HL-60 (cell line): ENCODE results near the gene ZMYND8.
A peak's percentile ranks its signal among the peaks of the same experiment; 100 is the strongest.

Experiments used
- DNase-seq, 2 experiments: peaks; one replicate each; pipeline ENCODE4 v3.0.0-alpha.2; 2010 to 2020; ENCODE audit warnings: low read depth in 1 of 2, low spot score in 1 of 2
- H3K27ac ChIP-seq: fragments of 250-450 bp; sonication (Bioruptor Pico); replicated peaks from 2 replicates; pipeline ENCODE4 v1.5.1; 2020; ENCODE audit warnings: mild to moderate bottlenecking, moderate library complexity
- H3K27me3 ChIP-seq: fragments of 250-450 bp; sonication (Bioruptor Pico); 2 replicates; pipeline ENCODE4 v1.5.1; 2021; ENCODE audit warnings: mild to moderate bottlenecking, moderate library complexity; ENCODE audit not compliant: insufficient read depth, poor library complexity, severe bottlenecking
- H3K4me3 ChIP-seq: replicated peaks from 2 replicates; pipeline ENCODE4 v1.5.1; 2011; ENCODE audit warnings: mild to moderate bottlenecking, control low read depth, low read length; ENCODE audit not compliant: insufficient read depth
- CTCF ChIP-seq: IDR thresholded peaks from one replicate; pipeline ENCODE4 v1.5.1; 2011; ENCODE audit warnings: low read length, control low read depth, inconsistent platforms; ENCODE audit not compliant: insufficient read depth
- GABPA ChIP-seq: IDR thresholded peaks from 2 replicates; pipeline ENCODE4 v1.6.1; 2012; ENCODE audit warnings: low read depth
- POLR2AphosphoS5 ChIP-seq: IDR thresholded peaks from 2 replicates; pipeline ENCODE4 v1.6.1; 2012; ENCODE audit warnings: low read depth
- SPI1 ChIP-seq: IDR thresholded peaks from 2 replicates; pipeline ENCODE4 v1.6.1; 2012; ENCODE audit warnings: low read depth, mild to moderate bottlenecking, borderline replicate concordance
- TF ChIP-seq, protein P1 (sequence below): IDR thresholded peaks from 2 replicates; pipeline ENCODE4 v1.6.1; 2012; ENCODE audit warnings: low read depth; ENCODE audit not compliant: insufficient replicate concordance

Gene ZMYND8

GRCh38 chr20:47352332-47353238 is 3.9 kb downstream of the ZMYND8 start:
- peak overlapping the region; percentile 32 for H3K4me3 ChIP-seq
- TF ChIP-seq SPI1 (no peak), GABPA (no peak), CTCF (no peak), POLR2AphosphoS5 (no peak)
- TF ChIP-seq, protein P1, sequence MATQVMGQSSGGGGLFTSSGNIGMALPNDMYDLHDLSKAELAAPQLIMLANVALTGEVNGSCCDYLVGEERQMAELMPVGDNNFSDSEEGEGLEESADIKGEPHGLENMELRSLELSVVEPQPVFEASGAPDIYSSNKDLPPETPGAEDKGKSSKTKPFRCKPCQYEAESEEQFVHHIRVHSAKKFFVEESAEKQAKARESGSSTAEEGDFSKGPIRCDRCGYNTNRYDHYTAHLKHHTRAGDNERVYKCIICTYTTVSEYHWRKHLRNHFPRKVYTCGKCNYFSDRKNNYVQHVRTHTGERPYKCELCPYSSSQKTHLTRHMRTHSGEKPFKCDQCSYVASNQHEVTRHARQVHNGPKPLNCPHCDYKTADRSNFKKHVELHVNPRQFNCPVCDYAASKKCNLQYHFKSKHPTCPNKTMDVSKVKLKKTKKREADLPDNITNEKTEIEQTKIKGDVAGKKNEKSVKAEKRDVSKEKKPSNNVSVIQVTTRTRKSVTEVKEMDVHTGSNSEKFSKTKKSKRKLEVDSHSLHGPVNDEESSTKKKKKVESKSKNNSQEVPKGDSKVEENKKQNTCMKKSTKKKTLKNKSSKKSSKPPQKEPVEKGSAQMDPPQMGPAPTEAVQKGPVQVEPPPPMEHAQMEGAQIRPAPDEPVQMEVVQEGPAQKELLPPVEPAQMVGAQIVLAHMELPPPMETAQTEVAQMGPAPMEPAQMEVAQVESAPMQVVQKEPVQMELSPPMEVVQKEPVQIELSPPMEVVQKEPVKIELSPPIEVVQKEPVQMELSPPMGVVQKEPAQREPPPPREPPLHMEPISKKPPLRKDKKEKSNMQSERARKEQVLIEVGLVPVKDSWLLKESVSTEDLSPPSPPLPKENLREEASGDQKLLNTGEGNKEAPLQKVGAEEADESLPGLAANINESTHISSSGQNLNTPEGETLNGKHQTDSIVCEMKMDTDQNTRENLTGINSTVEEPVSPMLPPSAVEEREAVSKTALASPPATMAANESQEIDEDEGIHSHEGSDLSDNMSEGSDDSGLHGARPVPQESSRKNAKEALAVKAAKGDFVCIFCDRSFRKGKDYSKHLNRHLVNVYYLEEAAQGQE: no peak
- no peak for DNase-seq
- no peaks in the 10 kb centered on the region for H3K27me3 ChIP-seq
- H3K27ac ChIP-seq: peak overlapping the region; percentile 100

DNA sequence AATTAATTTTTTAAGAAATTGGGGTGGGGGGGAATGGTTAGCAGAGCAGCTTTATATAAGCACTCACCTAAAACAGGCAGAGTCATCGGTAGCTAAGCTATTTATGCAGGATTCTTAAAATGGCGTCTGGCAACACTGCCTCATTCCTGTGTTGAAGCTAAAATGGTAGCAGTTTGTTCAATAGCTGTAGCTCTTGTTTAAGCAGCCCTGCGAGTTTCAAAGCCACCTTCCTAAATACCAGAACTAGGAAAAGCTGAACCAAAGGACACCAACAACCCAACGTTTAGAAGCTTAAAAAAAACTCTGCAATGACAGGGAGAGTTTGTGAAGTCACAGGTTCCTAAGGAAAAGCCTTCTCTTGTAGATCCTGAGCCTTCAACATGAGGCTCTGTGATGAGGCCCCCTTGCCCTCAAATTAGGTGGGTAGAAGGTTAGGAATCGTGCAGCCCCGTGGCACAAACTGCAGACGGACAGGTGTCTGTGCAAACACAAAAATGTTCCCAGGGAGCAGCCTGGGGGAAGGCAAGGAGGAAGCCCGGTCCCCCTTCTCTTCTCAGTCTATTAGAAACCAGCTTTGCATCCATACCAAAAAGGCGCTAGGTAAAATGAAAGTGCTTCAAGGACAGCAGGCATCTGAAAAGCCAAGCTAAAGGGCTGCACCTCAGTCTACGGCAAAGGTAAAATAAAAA is 4.7 kb downstream of the ZMYND8 start:
- DNase-seq: no peak
- peak overlapping the region; percentile 32 for H3K4me3 ChIP-seq
- H3K27ac ChIP-seq: peak overlapping the region; percentile 100
- TF ChIP-seq CTCF: no peak
- TF ChIP-seq, protein P1: no peak
- no peak for TF ChIP-seq SPI1
- TF ChIP-seq POLR2AphosphoS5: 0 out of 2 replicates have a peak, but pooled peaks have one; percentile 5
- no peak for TF ChIP-seq GABPA
- H3K27me3 ChIP-seq: no peaks in the 10 kb centered on the region

DNA sequence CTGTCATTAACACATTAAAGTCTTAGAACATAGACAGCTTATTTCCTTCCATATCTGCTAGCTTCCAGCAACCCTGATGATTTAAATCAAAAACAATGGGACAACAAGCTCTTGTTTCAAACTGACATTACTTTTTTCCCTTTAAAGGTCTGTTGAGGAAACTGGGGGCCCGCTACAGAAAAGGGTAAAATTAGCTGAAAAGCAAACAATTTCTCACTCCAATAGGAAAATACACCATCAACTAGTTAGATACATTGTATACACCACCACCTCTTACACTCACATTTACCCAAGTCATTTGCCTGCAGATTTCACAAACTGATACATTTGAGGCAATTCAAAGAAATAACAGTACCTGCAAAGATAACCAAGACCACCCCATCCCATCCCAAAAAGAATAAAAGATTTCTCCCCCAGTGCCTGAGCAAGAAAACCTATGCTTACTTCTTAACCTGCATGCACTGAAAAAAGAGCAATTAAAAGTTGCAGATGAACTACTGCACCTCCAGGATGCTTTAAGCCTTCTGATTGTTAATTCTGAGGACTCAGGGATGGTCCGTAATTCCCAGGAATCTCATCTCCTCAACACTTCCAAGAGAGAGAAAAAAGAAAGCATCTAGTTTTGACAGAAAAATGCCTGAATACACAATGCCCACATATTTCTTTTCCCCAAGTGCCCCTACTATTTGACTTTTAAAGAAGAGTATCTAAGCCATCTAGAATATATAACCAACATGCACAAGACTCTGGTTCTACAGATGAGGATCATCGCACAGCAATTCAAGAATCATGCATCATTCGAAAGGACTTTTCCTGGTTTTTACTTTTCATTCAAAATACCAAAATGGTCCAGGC is 5.6 kb downstream of the ZMYND8 start:
- Histone ChIP-seq H3K27me3 (no peaks in the 10 kb centered on the region), H3K4me3 (no peak overlapping the region; the same call in 1 of the 2 replicates), H3K27ac (peak overlapping the region; percentile 100)
- no peak for DNase-seq
- no peak for TF ChIP-seq POLR2AphosphoS5
- no peak for TF ChIP-seq GABPA
- TF ChIP-seq SPI1: no peak
- TF ChIP-seq CTCF: no peak
- TF ChIP-seq, protein P1: no peak
